NOMO-1 (cell line): ENCODE results near the gene CROCC2.

ENCODE experiments used
- DNase-seq, 2 experiments: peaks; one replicate each; lab custom pipeline; 2025; ENCODE audit not compliant: unreplicated experiment in 2 of 2; lab: John Stamatoyannopoulos, UW

CROCC2 gene

GRCh38 chr2:240932001-240932723 lies 26.0 kb downstream of the CROCC2 start:
- DNase-seq, result no peak

- no peak for DNase-seq
Observed at GRCh38 chr2:240932724-240933047, 26.6 kb downstream of the CROCC2 start.

DNA sequence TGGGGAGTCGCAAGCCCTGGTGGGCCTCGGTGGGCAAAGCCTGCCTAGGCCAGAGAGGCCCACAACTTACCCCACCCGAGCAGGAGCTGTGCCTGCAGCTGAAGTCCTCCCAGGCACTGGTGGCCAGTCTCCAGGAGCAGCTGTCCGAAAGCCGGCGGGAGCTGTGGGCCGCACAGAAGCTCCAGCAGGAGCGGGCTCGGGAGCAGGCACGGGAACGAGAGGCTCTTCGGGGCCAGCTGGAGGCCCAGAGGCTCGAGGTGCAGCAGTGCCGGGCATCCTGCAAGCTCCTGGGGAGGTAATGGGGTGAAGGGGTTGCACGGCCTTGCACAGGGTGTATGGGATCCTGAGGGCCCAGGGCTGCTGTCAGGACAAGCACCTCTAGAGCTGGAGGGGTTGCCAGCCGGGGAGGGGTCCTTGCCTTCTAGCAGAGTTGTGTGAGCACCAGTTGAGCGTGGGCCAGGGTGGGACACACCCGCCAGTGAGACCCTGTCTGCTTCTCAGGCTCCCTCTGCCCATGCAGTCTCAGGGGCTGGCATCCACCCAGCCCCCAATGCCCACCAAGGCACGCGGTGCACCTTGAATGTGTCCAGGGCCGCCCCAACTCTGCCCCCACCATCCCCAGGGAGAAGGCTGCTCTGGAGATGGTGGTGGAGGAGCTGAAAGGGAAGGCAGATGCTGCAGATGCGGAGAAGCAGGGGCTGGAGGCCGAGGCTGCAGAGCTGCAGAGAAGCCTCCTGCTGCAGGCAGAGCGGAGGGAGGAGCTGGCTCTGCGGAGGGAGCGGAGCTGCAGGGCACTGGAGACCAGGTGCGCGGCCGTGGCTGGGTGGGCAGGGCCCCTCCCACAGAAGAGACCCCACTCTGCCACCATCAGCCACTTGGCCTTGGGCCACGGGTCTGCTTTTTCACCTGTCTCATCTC lies 27.2 kb downstream of the CROCC2 start:
- no peak for DNase-seq

- DNase-seq, result no peak
Observed at GRCh38 chr2:240933966-240934700, 28.0 kb downstream of the CROCC2 start.

DNA sequence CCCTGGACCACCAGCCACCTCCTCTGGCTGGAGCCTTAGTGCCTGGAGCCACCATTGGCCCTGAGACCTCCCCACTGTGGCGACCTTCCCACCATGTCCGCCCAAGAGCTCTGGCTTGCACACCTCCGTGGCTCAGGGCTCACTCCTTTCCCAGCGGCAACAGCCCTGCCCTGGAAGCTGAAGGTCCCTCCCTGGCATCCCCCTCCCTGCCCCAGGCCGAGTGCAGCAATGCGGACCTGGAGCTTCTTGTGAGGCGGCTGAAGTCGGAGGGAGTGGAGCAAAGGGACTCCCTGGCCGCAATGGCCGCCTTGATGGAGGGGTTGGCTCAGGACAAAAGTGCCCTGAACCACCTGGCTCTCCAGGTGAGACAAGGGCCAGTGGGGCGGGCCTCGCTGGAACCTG lies 28.6 kb downstream of the CROCC2 start:
- no peak for DNase-seq

- no peak for DNase-seq
Observed at GRCh38 chr2:240935103-240935876, 29.2 kb downstream of the CROCC2 start.

- no peak for DNase-seq
Observed at GRCh38 chr2:240936106-240936505, 30.0 kb downstream of the CROCC2 start.

DNA sequence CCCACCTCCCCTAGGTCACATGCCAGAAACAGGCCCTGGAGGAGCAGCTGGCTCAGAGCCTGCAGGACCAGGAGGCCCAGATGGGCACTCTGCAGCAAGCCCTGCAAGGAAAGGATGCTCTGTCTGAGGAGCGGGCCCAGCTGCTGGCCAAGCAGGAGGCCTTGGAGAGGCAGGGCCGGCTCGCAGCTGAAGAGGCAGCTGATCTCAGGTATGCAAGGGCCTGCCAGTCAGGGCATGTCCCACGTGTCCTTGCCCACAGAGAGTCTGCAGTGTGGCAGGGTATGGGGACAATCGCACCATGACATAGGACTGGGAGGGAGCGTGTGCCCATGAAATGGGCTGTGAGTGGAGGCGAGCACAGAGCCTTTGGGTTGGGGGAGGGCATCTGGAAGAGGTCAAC lies 39.9 kb downstream of the CROCC2 start:
- no peak for DNase-seq

- DNase-seq, result no peak
Observed at GRCh38 chr2:240946654-240947053, 40.5 kb downstream of the CROCC2 start.

- DNase-seq, result no peak
Observed at GRCh38 chr2:240947176-240947575, 41.0 kb downstream of the CROCC2 start.

DNA sequence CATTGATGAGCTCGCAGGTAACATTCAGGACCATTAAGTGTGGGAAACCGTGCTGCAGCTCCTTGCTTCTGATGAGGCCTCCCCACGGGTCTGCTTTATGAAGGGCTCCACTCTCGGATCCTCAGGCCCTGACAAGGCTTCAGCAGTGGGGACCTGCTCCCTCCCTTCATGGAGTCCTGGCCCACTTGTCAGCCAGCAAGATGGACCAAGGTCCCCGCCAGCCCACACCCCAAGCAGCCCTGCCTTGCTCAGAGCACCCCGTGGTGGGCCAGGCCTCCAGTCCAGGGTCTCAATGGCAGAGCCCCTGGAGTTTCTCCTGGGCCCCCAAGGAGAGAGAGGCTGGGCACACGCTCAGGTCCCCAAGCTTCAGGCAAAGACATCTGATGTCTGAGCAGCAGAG lies 41.5 kb downstream of the CROCC2 start:
- DNase-seq, result no peak

DNA sequence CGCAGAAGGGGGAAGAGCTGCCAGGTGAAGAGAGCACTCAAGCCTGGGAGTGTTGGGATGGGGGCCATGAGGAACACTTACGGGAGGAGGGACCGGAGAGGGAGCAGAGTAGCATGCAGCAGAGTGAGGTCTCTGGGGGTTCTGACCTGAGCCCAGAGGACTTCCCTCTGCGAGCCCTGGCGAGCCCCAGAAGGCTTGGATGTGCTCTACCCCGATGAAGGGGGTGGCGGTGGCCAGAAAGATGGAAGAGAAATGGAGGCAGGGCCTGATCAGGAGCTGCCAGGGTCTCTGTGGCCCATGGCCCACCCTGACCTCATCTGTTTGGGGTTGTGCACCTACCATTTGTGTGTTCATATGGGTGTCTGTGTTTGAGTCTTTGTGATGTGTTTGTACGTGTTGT lies 42.0 kb downstream of the CROCC2 start:
- no peak for DNase-seq

DNA sequence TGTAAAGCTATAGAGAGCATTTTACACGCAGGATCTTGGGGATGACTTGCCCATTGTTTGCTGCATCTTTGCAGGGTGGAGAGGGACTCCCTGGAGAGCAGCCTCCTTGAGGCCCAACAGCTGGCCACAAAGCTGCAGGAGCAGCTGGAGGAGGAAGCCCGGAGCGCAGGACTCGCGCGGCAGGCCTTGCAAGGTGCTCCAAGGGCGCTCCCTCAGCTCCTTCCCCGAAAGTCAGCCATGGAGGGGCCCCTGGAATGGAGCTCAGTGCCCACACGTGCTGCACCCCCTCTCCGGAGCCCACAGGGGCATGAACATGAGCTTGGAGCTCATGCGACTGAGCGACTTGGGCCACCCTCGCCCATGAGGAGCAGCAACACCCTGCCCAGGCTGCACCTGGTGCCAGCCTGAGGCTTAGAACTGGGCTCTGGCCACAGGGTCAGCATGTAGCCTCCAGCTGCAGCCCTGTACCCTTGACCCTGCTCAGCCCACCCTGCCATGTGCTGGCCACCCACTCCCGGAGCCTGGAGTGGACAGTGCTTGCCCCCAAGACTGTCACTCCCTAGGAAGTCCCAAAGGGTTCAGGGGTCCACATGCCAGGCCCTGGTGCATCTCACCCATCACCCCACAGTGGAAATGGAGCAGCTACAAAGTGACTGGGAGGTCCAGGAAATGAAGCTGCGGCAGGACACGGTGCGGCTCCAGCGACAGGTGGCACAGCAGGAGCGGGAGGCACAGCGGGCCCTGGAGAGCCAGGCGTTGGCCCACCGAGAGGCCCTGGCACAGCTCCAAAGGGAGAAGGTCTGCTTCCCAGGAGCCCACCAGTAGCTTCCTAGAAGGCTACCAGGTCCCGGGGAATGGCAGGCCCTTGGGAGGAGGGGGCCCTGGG lies 43.0 kb downstream of the CROCC2 start:
- DNase-seq, result no peak

DNA sequence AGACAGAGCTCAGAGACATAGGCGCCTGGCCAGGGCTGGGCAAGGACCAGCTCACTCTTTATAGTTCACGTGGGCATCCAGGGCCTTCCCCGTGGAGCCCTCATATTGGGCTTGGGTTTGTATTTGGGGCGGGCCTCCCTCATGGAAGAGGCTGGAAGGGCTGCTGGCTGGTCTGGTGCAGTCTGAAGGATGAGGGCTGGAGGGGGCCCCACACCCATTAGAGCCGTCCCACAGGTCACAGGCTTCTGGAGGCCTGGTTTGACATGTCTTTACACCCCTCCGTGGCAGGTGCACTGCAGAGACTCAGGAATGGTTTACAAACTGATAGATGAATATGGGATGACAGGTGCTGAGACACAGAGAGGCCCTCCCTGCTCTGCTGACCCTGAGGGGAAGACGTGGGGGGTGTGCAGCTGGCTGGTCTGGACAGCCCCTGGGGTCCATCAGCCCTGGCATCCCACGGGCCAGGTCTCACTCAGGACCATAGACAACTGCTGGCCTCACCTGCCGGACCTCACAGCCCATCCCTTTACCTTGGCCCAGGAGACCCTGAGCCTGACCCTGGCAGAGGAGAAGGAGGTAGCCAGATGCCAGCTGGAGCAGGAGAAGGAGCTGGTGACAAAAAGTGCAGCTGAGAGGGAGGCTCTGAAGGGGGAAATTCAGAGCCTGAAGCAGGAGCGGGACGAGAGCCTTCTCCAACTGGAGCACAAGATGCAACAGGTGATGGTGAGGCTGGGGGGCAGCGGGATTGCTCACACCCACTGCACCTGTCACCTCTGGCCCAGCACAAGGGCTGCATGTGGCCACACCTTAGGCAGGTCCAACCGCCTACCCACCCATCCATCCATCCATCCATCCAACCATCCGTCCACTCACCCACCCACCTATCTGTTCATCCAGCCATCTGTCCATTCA lies 43.9 kb downstream of the CROCC2 start:
- DNase-seq, result no peak

DNA sequence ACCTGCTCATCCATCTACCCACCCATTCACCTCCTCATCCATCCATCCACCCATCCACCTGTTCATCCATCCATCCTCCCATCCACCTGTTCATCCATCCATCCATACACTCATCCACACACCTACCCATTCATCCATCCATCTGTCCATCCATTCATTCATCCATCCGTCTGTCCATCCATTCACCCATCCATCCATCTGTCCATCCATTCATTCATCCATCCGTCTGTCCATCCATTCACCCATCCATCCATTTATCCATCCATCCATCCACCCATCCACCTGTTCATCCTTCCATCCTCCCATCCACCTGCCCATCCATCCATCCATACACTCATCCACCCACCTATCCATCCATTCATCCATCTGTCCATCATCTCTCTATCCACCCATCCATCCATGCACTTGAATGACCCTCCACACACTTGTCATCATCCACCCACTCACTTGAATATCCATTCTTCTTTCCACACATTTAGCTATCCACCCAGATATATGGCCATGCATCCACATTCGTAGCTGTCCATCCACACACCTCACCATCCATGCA lies 45.0 kb downstream of the CROCC2 start:
- no peak for DNase-seq

DNA sequence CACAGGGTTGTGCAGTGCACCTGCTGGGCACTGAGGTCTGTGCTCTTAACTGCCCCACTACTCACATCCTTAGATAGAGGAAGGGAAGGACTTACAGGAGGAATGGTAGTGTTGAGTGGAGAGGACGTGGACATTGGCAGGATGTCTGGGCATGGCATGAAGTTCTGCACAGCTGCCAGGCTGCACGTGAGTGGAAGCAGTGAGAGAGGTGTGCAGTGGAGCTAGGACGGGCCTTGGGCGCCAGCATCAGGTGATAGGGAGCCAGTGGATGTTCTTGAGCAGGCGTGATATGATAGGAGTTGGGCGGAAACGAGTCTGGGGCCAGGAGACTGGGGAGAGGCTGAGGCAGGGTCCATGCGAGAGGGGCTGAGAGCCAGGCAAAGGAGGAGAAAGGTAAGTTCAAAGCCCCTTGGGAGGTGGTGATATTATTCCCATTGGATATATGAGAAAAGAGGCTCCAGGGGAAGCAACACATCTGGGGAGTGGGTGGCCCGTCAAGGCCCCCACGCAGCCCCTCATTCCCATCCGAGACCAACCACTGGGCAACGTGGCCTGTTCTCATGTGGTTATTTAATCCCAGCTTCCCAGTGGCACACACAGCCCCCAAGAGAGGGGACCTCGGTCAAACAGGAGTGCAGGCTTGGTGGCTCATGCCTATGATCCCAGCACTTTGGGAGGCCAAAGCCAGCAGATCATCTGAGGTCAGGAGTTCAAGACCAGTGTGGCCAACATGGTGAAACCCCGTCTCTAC lies 46.5 kb downstream of the CROCC2 start:
- no peak for DNase-seq
